DOHH2 (cell line): ENCODE measurements around the gene PTCH1.

Experiments used
- H3F3A ChIP-seq: fragments of 200-600 bp; sonication (generic), shearing (Covaris generic); 2 replicates; pipeline ENCODE4 v1.6.0; 2016; ENCODE audit warnings: antibody characterized with exemption, mild to moderate bottlenecking; ENCODE audit not compliant: control insufficient read depth, insufficient read depth
- H3K27ac ChIP-seq: fragments of 200-600 bp; sonication (generic); 2 replicates; pipeline ENCODE4 v1.5.1; 2014; ENCODE audit warnings: low read depth, mild to moderate bottlenecking, low read length, moderate library complexity
- H3K27me3 ChIP-seq: fragments of 200-600 bp; sonication (generic); 2 replicates; pipeline ENCODE4 v1.6.1; 2014; ENCODE audit warnings: mild to moderate bottlenecking, low read length, mixed read lengths; ENCODE audit not compliant: control insufficient read depth
- H3K36me3 ChIP-seq: fragments of 200-600 bp; sonication (generic); 2 replicates; pipeline ENCODE4 v1.6.1; 2014; ENCODE audit warnings: mild to moderate bottlenecking, low read length, moderate library complexity, mixed read lengths; ENCODE audit not compliant: control insufficient read depth
- H3K4me1 ChIP-seq: fragments of 200-600 bp; sonication (generic); 2 replicates; pipeline ENCODE4 v1.6.1; 2014; ENCODE audit warnings: mild to moderate bottlenecking, low read length, mixed read lengths; ENCODE audit not compliant: control insufficient read depth
- H3K4me2 ChIP-seq: fragments of 200-600 bp; sonication (generic); 2 replicates; pipeline ENCODE4 v1.6.0; 2014; ENCODE audit warnings: mild to moderate bottlenecking, low read length, moderate library complexity
- H3K4me3 ChIP-seq: fragments of 200-600 bp; sonication (generic); 2 replicates; pipeline ENCODE4 v1.5.1; 2014; ENCODE audit warnings: mild to moderate bottlenecking, low read length, mixed read lengths
- H3K79me2 ChIP-seq: fragments of 200-600 bp; sonication (generic); 2 replicates; pipeline ENCODE4 v1.6.1; 2014; ENCODE audit warnings: mild to moderate bottlenecking, low read length, mixed read lengths; ENCODE audit not compliant: control insufficient read depth
- H3K9me2 ChIP-seq: fragments of 200-600 bp; sonication (generic); replicated peaks from 2 replicates; pipeline ENCODE4 v1.6.1; 2014; ENCODE audit warnings: mild to moderate bottlenecking, low read length, mixed read lengths; ENCODE audit not compliant: control insufficient read depth
- H3K9me3 ChIP-seq: fragments of 200-600 bp; sonication (generic); 2 replicates; pipeline ENCODE4 v1.6.1; 2014; ENCODE audit warnings: antibody characterized with exemption, low read length, mixed read lengths; ENCODE audit not compliant: control insufficient read depth, insufficient read depth
- H4K20me1 ChIP-seq: fragments of 200-600 bp; sonication (generic); 2 replicates; pipeline ENCODE4 v1.6.0; 2014; ENCODE audit warnings: low read depth, mild to moderate bottlenecking, antibody characterized with exemption, low read length, moderate library complexity; ENCODE audit not compliant: control insufficient read depth, insufficient read depth
- CTCF ChIP-seq: fragments of 200-600 bp; sonication (generic); IDR thresholded peaks from one replicate; pipeline ENCODE4 v1.5.1; 2014; ENCODE audit warnings: antibody characterized with exemption, mild to moderate bottlenecking, low read depth, low read length; ENCODE audit not compliant: poor library complexity, severe bottlenecking
- EZH2phosphoT487 ChIP-seq: fragments of 200-600 bp; sonication (generic); IDR thresholded peaks from 2 replicates; pipeline ENCODE4 v1.6.1; 2017; ENCODE audit warnings: borderline replicate concordance, mild to moderate bottlenecking, antibody characterized with exemption, low read length, moderate library complexity, mixed read lengths

PTCH1 gene

GRCh38 chr9:95506678-95507463 is 9.9 kb downstream of the PTCH1 start:
- H3K79me2 ChIP-seq: peaks cover 78% of the 10 kb centered on the region
- H3K9me3 ChIP-seq: no peaks in the 10 kb centered on the region
- H3K4me1 ChIP-seq: peaks cover 41% of the 10 kb centered on the region
- H3K36me3 ChIP-seq: peaks cover 43% of the 10 kb centered on the region
- H3K9me2 ChIP-seq: no peaks in the 10 kb centered on the region
- H3K4me3 ChIP-seq: peak overlapping the region; percentile 91
- H3K27me3 ChIP-seq: no peaks in the 10 kb centered on the region
- peaks cover 15% of the 10 kb centered on the region; the same call in 1 of the 2 replicates for H4K20me1 ChIP-seq
- TF ChIP-seq EZH2phosphoT487 (no peak), CTCF (no peak)
- H3K4me2 ChIP-seq: peak overlapping the region; percentile 73
- peaks cover 11% of the 10 kb centered on the region for H3F3A ChIP-seq
- H3K27ac ChIP-seq: peak overlapping the region; percentile 93

GRCh38 chr9:95506428-95506677 is 10.4 kb downstream of the PTCH1 start:
- Histone ChIP-seq H4K20me1 (peaks cover 15% of the 10 kb centered on the region; the same call in 1 of the 2 replicates), H3K9me2 (no peaks in the 10 kb centered on the region), H3K79me2 (peaks cover 78% of the 10 kb centered on the region), H3K4me2 (peak overlapping the region; percentile 73), H3K27ac (peak overlapping the region; percentile 93), H3K4me1 (peaks cover 40% of the 10 kb centered on the region), H3F3A (peaks cover 11% of the 10 kb centered on the region), H3K27me3 (no peaks in the 10 kb centered on the region), H3K9me3 (no peaks in the 10 kb centered on the region), H3K36me3 (peaks cover 48% of the 10 kb centered on the region), H3K4me3 (peak overlapping the region; percentile 91)
- TF ChIP-seq CTCF (no peak), EZH2phosphoT487 (no peak)

GRCh38 chr9:95505717-95506427 is 10.9 kb downstream of the PTCH1 start:
- Histone ChIP-seq H3K4me1 (peaks cover 42% of the 10 kb centered on the region), H3K4me2 (peak overlapping the region; percentile 76), H3K36me3 (peaks cover 52% of the 10 kb centered on the region), H3K9me2 (no peaks in the 10 kb centered on the region), H3K4me3 (peak overlapping the region; percentile 91), H4K20me1 (peaks cover 19% of the 10 kb centered on the region; the same call in 1 of the 2 replicates), H3K27ac (peak overlapping the region; percentile 93), H3F3A (peaks cover 11% of the 10 kb centered on the region), H3K79me2 (peaks cover 81% of the 10 kb centered on the region), H3K27me3 (no peaks in the 10 kb centered on the region), H3K9me3 (no peaks in the 10 kb centered on the region)
- TF ChIP-seq CTCF (no peak), EZH2phosphoT487 (no peak)
